ENCODE data around the gene GLIS1.
A peak's percentile ranks its signal among the peaks of the same experiment; 100 is the strongest.
"Not testable (repeated sequence)": the region's sequence is repeated elsewhere in the genome, so short reads cannot be mapped to it uniquely, and the experiment has no call there.

GLIS1 gene

DNA sequence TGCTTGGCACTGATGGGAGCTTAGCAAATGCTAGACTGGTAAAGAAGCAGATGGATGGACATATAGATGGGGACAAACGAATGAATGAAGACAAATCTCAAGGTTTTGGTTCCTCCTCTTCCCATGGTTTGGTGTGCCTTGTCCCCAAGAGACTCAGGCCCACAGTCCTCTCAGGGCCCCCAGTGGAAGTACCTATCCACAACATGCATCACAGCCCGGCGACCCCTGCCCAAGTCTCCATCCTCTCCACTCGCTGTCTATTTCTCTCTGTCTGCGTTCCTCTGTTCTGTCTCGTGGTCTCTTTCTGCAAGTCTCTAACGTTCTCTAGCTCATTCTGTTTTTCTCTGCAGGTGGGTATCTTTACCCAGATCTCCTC, 85.8 kb downstream of the GLIS1 start:
- no peak for DNase-seq (ENCODE audit: low spot score)

DNA sequence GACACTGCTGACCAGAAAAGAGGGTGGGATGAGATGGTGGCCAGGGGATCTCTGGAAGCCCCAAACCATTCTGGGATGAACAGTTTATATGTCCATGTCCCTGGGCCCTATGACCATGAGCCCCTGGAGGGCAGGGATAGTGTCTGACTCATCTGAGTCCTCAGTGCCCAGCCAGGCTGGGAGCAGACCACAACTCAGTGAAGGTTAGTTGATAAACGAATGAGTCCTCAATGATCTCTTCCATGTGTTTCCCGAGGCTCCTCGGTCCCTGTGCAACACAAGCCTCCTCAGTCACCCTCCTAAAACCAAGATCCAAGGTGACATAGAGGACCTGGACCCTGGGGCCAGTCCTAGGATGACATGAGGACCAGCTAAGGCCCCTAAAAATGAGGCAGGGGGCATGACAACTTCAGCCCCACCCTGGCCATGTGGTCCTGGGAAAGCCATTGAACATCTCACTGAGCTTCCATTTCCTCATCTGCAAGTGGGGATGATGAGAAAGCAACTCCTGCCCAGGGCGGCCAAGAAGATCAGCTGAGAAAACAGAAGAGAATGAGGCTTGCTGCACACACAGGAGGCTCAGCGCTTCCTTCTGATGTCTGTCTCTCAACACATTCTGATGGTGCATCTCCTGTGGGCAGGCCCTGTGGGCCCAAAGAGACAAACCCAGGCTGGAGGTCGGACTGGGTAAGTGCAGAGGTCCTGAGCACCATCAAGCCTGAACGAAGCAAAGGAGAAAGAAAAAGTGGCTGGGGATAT, 86.3 kb downstream of the GLIS1 start:
- DNase-seq (ENCODE audit: low spot score) = no peak

DNA sequence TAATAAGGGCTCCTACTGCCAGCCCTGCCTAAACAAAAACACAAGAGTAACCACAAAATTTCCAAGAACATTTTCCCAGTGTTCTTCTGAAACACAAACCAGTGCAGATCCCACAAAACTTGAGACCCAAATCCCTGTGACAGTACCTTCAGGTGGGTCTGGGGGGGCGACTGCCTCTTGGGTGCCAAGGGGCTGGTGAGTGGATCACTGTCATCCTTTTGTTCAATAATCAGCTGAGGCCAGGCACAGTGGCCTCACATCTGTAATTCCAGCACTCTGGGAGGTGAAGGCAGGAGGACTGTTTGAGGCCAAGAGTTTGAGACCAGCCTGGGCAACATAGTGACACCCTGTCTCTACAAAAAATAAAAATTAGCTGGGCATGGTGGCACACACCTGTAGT, 87.6 kb downstream of the GLIS1 start:
- DNase-seq (ENCODE audit: low spot score) = no peak

DNA sequence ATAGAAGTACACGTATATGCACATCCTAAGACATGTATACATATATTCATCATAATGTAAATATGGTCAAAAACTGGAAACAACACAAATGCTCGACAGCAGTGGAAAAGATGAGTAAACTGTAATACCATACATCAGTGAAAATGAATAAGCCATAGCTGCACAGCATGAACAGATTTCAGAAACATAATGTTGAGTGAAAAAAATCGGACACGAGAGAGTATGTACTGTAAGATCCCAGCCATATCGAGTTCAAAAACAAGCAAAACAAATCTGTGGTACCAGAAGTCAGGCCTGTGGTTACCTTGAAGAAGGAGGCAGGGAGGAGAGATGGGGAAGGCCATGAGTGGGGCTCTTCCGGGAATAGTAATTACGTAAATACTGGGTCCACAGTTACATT, 90.4 kb downstream of the GLIS1 start:
- no peak for DNase-seq (ENCODE audit: low spot score)

DNA sequence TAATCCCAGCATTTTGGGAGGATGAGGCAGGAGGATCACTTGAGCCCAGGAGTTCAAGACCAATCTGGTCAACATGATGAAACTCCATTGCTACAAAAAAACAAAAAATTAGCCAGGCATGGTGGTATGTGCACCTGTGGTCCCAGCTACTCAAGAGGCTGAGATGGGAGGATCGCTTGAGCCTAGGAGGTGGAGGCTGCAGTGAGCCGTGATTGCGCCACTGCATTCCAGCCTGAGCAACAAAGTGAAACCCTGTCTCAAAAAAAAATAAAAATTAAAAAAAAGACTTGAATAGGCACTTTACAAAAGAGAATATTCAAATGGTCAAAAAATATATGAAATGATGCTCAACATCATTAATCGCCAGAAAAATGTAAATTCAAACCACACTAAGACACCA, 91.0 kb downstream of the GLIS1 start:
- not testable (repeated sequence) for DNase-seq (ENCODE audit: low spot score)

DNA sequence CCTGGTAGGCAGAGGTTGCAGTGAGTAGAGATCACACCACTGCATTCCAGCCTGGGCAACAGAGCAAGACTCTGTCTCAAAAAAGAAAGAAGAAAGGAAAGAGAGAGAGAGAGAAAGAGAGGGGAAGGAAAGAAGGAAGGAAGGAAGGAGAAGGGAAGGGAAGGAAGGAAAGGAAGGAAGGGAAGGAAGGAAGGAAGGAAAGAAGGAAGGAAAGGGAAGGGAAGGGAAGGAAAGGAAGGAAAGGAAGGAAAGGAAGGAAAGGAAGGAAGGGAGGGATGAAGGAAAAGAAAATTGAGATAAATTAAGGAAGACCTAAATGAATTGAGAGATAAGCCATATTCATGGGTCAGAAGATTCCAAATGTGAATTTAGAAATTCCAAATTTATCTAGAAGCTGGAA, 92.2 kb downstream of the GLIS1 start:
- DNase-seq (ENCODE audit: low spot score) = no peak

DNA sequence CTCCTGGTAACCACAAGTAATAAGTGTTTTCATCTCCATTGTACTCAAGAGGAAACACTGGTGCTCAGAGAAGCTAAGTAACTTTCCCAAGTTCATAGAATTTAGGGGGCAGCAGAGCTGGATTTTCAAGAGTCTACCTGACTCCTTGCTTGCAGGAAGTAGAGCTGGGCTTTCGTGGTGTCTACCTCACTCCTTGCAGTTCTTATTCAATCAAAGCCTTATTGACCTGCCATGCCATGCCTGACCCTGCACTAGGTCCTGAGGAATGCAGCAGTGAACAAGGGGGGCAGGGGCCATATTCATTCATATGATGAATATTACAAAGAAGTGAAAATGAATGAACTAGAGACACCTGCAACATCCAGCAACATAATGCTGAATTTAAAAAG, 93.3 kb downstream of the GLIS1 start:
- no peak for DNase-seq (ENCODE audit: low spot score)

DNA sequence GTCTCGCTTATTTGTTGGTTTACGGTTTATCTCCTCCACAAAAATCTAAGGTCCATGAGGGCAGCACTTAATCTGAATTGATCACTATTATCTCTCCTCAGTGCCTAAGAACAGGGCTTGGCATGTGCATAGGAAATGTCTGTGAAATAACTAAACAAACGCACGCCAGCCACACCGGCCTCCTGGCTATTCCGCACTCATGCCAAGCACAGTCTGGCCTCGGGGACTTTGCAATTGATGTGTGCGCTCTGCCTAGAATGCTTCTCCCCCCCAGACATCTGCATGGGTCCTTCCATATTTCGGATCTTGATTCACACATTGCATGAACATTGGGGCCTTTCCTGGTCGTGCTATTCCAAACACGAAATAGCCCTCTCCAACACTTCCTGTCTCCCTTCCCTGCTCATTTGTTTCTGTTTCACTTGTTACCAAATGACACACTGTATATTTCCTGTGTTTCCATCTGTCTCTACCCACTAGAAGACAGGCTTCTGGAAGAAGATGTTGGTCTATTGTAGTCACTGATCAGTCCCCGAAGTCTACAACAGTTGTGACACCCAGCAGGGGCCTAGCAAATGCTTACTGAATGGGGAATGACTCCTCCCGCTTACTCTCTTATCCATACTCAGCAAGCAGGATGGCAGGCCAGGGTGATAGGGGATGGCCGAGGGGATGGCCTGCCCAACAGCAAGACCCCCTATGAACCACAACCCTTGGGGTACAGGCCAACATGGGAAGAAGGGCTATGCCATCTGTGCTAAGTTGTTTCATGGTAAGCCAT, 93.9 kb downstream of the GLIS1 start:
- no peak for DNase-seq (ENCODE audit: low spot score)

DNA sequence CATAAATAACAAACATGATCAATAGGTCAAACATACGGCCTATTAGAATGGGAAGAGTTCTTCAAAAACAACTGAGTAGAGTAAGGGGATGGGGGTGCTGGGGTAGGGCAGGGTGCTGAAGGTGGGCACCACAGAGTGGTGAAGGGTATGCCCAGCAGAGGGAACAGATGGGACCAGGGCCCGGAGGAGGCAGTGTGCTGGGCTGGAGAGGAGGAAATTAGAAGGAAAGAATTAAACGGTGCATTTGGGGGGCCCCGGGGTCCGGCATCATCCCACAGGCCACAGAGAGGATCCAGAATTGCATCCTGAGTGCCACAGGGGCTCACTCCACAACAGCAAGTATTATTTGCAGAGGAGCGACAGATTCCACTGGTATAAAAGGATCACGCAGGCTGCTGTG, 94.5 kb downstream of the GLIS1 start:
- no peak for DNase-seq (ENCODE audit: low spot score)

DNA sequence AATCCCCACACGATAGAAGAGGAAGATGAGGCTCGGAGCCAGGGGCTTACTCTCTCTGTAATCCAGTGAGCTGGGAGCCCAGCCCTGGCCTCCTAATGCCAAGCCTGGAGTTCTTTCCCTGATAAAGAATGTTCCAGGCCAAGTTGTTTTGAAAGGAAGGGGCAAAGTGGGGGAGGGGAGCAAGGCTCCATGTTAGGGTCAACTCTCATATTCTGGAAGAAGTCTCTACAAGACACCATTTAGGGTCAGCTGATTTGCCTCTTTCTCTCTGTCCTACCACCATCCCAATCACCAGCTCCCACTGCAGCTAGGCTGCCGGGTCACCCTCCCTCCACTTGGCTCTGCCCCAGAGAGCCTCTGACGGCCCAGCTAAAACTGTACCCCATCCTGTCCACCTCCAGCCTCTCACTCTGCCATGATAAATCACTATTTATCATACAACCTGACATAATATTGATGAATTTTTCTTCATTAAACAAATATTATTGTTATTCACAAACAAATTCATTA, 95.0 kb downstream of the GLIS1 start:
- DNase-seq (ENCODE audit: low spot score) = no peak

DNA sequence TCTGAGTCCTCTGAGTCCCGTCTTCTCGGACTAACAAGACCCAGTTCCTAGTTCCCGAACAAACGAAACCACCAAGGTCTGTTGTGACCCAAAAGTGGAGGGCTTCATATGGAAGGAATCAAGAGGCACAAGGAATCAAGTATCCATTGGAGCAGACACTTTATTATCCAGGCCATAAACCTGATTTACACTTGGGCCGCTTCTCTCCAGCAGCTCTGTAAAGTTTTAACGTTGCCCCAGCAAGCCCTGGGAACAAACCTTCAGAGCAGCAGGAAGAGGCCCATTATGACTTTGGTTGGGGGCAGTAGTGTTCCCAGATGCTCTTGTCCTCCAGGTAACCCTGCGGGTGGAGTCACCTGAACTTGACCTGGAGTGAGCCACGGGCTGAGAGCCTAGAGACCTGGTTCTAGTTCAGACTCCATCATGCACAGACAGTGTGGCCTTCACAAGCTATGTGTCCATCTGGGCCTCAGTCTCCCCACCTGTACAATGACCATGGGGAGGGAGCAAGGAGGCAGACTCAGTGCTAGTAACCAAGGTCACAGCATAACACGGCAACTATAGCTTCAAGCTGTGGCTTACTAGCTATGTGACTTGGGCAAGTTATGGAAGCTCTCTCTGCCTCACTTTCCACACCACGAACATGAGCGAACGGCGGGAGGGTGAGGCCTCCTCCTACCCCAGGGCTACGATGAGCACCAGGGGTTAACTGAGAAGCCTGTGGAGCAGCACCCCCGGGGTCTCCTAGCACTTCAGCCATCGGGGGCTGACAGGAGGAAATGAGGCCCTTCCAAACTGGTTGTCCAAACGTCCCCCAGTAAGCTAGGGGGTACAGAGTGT, 95.7 kb downstream of the GLIS1 start:
- DNase-seq (ENCODE audit: low spot score) = no peak

DNA sequence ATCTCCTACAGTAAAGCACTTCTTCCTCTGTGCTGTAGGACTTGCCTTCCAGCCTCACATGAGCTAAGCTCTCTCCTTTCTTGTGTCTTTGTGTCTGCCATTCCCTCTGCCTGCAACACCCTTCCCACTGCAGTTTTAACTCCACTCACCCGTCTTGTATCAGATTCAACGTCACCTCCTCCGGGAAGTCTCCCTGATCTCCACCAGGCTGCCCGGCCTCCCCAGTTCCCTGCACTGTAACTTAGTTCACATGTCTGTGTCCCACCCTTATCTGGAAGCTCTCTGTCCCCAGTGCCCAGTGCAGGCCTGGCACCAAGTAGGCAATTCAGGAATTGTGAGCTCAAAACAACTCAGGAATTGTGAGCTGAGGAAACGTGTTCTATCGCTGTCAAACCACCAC, 96.4 kb downstream of the GLIS1 start:
- DNase-seq (ENCODE audit: low spot score) = no peak

DNA sequence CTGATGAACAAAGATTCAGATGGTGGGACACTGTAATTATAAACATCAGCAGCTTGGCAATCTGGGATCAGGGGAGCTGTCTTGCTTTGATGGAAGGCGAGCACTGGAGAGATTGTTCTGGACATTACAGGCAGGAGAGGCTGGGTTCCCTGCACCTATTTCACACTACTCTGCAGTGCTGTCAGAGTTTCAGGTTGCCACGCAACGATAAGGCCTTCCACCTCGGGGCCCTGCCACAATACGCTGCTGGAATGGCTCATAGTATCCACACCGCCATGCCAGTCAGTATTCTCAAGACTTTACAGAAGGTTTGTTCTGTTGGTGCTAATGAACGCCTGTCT, 96.8 kb downstream of the GLIS1 start:
- DNase-seq (ENCODE audit: low spot score) = no peak

DNA sequence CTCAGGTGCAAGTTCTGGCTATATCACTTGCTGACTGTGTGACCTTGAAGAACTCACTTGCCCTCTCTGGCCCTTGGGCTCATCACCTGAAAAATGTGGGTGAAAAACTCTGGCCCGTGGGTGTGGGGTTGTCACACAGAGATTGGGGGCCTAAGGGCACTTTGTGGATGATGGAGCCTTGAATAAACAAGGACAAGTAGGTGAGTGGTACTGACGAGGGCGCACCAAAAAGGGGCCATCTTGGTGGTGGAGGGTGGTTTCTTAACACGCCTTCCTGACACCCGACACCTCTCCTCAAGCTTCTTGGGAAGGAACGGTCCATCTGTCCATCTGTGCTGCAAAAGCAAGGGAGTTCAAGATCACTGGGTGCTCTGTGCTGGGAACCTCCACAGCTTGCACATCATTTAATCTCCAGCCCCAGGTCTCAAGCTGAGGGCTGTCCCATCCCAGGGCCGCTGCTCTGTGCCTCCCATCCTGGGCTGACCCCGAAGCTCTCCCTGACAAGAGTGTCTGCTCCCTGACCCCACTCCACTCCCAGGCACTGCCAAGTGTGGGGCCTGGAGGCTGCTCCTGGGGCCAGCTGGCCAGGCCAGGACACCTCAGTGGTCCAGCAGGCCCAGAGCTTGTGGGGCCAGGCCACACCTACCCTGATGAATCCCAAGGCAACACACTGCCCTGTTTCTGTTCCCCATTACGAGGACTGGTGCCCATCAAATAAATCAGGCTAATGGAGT, 97.3 kb downstream of the GLIS1 start:
- DNase-seq (ENCODE audit: low spot score) = no peak

DNA sequence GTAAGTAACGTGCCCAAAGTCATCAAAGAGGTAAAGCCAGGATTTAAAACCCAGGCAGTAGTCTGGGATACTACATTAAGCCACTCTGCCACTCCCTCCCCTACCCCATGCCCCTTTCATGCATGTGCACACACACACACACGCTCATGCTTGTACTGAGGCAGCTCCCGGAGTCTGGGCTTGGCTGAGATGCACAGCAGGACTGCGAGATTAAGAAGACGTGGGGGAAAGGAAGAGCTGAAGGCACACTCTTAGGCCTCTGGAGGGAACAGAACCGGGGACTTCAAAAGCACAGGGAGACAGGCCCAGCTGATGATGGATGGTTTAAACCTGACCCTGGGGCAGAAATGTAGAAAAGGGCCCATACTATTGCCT, 98.3 kb downstream of the GLIS1 start:
- DNase-seq (ENCODE audit: low spot score) = no peak

DNA sequence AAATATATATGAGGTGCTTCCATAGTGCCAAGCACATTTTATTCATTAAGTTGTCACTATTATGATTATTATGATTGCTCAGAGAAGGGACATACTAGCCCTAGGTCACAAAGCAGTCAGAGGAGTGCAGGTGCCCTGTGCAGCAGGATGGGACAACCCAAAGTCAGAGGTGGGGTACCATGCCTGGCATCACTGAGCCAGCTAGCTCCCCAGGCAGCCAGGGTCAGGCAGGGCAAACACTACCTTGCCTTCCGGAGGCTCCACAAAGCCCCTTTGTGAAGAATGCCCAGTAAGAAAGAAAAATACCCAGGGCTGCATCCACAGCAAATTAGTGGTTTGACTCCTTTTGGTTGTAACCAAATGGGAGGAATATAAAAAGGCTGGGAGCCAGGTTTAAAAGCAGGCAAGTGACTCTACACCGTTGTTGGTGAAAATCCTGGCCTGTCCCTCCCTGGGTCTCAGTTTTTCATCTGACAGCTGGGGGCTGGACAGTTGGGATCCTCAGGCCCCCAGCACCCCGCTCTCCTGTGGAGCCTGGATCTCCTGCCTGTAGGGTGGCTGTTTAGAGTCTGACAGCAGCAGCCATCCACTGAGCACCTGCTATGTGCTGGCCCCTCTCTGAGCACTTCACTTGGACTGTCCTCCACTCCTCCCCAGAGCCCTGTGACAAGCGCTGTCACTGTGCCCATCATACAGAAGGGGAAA, 98.8 kb downstream of the GLIS1 start:
- DNase-seq (ENCODE audit: low spot score) = no peak

DNA sequence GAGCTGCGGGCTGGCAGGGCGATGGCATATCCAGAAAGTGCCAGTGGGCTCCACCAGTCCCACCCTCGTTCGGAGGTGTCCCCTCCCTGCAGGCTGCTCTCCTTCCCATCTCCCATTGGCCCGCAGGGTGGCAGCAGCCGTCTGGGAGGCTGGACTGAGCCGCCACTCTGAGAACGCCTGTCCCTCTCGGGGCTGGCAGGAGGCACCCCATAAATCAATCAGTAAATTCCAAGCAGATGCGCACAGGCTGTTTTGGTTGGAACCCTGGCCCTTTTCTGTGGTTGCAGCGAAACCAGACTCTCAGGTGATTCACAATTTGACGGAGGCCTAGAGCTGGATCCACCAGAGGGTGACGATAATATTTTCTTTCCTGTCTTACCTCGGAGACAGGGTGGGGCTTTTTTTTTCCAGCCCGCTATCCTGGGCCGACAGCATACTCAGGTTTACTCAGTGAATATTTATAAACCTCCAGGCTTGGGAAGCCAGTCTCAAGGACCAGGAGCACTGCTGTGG, 99.7 kb downstream of the GLIS1 start:
- DNase-seq (ENCODE audit: low spot score) = peak; percentile 67

DNA sequence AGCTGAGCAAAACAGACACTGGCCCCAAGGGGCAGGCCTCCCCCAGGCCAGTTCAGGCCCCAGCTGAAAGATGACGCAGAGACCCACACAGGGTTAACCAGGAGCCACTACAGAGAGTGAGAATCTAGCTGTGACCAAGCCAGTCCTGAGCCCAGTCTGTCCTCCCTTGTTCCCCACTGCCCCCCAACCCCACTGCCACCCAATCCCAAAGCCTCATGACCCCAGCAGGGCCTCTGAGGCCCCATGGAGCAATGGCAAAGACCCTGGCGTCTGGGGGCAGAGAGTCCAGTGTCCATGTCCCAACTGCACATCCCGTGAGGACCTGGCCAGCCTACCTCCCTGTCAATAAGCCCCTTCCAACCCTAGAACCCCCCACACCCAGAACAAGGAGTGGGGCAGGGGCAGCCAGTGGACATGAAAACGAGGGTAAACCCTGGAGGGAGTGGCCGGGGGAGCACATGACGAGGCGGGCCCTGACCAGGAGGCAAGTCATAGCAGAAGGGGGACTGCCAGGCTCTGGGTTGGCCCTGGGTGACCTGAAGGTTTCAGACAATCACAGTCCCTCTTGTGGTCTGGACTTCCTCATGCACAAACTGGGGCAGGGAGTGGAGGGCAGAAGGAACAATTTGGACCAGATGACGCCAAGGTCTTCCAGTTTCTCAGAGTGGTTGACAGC, 100.5 kb downstream of the GLIS1 start:
- no peak for DNase-seq (ENCODE audit: low spot score)

DNA sequence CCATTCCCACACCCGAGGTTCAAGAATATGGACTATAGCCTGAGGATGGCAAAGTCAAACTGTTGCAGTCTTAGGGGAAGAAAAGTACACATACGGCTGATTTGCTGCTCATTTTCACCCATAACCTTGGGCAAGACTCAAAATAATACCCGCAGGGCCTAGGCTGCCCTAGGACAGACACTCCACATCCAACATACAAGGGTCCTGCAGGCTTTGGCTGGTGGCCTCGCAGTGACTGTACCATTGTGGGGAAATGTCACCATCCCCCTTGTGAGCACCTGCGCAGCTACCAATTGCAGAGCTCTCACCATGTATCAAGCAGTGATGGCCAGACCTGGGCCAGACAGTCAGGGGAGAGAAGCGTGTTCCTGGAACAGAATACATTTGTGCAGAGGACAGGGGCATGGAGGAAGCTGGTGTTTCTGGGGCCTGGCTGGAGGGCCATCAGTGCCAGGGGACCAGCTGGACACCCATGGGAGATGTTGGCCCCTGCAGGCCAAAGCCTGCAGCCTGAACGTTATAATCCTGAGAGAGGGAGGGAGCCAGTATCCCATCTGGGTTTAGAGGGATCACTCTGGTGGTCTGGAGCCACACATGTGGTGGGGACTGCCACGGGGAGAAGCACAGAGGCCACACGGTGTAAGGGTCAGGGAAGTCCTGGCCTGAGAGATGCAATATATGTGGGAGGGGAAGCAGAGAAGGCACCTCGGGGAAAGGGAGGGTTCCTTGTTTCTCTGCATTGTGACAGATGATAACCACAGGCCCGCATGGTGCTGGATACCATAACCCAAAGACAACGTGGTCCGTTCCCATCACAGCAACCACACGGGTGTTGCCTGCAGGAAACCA, 101.2 kb downstream of the GLIS1 start:
- no peak for DNase-seq (ENCODE audit: low spot score)
